ENCODE results near the gene EFCAB7.

Gene EFCAB7

GRCh38 chr1:63612564-63612963 is 89.2 kb downstream of the EFCAB7 start:
- DNase-seq, result no peak

GRCh38 chr1:63612971-63613370 is 89.6 kb downstream of the EFCAB7 start:
- DNase-seq, result no peak

- peak; percentile 65 for DNase-seq
Measured at GRCh38 chr1:63615768-63616420, 92.6 kb downstream of the EFCAB7 start.

- DNase-seq, result no peak
Measured at GRCh38 chr1:63617450-63617849, 94.1 kb downstream of the EFCAB7 start.

GRCh38 chr1:63618011-63618410 is 94.7 kb downstream of the EFCAB7 start:
- DNase-seq, result no peak

GRCh38 chr1:63619558-63619957 is 96.2 kb downstream of the EFCAB7 start:
- no peak for DNase-seq

- DNase-seq, result no peak
Measured at GRCh38 chr1:63620671-63621070, 97.3 kb downstream of the EFCAB7 start.

GRCh38 chr1:63621075-63621474 is 97.8 kb downstream of the EFCAB7 start:
- DNase-seq, result no peak

GRCh38 chr1:63621698-63622097 is 98.4 kb downstream of the EFCAB7 start:
- DNase-seq, result no peak
